HG02840 (cell line): ENCODE results near the gene MOK.

Source experiments
- ATAC-seq: cut with Tn5 transposase; IDR thresholded peaks from one replicate; pipeline ENCODE4 v1.9.1; 2021; ENCODE audit warnings: mild to moderate bottlenecking, moderate library complexity, moderate number of reproducible peaks; ENCODE audit not compliant: unreplicated experiment, low FRiP score

Gene MOK

DNA sequence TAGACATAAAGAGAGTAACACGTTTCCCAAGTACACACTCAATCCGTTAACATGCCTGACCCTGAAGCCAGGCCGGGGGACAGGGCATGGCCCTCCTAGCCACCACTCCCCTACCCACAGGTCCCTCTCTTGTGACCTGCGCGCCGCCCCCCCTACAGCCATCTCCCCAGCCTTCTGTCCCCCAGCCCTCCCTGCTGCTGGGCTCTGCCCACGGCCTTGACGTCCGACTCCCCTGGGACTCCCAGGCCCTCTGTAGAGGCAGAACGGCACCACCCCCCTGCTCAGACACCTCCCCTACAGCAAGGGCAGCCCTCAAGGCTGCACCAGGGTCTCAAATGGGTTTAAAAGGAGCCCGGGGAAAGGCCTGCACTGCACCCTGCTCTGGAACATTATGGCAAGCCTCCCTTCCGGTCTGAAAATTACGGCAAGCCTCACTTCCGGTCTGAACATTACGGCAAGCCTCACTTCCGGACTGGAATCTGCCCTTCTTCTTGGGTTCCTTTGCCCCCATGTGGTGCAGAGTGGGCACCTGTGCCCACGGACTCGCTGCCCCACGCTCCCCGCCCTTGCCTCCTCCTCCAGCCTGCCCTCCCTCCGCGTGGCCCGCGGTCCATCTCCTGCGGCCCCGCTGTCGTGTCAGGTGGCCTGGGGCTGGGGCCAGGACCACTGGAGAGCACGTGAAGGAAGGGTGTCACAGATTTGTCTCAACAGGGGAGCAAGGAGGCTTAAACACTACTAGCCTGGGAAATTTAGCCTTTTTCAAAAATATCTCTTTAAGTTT is 77.6 kb downstream of the MOK start:
- ATAC-seq = no peak

DNA sequence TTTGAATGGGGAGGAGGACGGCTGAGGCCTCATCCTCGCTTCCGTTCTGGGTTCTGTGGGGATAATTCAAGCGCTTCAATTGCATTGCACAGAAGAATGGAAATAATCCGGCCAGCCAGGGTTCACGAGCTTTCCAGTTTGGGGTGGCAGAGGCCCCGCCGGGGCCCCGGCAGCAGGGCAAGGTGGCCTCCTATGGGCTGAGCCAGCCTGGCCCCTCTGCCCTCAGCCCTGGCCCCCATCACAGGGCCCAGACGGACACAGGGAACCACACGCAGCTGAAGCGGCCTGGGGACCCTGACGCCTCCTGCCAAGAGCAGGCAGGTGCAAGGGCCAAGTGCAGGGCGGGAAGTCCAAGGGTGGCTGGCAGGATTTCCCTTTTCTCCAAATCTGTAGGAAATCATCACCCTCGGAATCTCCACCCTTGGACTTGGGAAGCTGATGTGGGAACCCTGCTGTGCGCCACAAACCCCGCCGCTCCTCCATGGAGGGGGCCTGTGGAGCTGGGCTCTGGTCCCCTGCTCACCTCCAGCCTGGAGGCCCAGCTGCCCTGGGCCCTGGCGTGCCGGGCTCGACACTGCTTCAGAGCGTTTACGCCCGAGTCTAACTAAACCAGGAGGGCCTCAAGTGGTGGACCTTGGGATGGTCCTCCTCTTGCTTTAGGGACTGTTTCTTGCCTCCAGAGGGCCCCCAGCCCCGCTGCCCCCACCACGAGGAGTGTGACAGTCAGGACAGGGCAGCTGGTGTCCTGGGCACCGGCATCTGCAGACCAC is 78.4 kb downstream of the MOK start:
- ATAC-seq = no peak

DNA sequence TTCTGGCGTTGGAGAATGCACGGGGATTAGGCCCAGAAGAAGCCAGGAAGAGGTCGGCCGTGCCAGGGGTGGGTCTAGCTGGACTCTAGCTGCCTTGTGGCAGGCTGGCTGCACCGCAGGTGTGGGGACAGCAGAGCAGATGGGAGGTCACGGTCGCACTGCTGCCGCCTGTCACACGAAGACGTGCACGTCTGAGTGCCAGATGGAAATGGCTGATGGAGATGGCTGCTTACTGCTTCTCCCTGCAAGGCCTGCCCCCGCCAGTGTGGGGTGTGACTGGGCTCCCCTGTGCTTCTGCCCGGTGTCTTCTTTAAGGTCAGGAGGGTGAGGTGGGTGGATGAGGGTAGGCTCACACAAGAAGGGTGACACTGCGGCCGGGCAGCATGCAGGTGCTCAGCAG is 79.0 kb downstream of the MOK start:
- ATAC-seq = no peak

DNA sequence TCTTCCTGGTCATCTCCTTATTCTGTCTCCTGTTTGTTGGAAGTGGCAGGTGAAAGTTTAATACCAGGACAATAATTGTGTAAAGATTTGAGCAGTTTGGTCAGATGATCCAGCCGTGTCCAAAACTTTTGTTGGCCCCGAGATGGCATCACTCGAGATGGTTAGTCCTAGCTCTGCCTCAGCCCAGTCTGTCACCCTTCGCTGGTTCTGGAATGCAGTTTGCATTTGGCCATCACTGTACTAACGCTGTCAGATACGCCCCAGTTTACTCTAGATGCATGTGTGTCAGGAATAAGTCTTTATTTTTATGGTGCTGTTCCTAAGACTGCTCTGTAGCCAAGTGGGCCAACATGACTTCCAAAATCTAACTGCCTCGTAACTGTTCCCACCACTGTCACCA is 79.6 kb downstream of the MOK start:
- no peak for ATAC-seq

DNA sequence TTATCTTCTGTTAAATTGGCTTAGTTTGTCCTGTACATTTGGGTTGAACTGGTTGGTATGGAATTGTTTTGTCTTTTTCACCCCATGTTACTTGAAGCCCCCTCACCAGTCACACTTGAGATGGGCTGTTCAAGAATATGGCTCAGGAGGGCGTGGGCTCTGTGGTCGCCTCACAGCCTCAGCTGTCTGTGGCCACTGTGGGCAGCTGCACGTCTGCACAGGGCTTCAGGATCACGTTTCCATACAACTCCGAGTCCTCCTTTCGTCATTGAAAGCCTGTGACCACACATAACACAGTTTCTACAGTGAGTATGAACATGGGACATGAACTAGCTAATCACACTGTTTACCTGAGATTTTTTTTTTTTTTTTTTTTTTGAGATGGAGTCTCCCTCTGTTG is 81.3 kb downstream of the MOK start:
- no peak for ATAC-seq

DNA sequence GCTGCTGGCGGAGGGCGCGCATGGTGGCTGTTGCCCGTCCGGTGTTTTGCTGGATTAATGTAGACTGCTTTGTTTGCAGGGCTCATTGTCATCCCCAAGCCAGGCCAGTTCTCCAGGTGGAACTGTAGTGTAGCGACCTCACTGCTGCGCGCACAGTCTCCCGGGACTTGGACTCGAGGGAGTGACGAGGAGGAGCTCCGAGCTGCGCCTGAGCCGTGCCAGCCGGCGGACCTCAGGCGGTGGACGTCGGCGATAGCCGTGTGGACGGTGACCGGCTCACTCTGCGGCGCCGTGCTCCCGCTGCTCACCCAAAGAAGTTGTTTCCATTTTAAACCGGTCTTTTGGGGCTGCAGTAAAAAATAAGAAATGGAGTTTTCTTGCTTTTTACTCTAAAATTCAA is 82.2 kb downstream of the MOK start:
- ATAC-seq = no peak

DNA sequence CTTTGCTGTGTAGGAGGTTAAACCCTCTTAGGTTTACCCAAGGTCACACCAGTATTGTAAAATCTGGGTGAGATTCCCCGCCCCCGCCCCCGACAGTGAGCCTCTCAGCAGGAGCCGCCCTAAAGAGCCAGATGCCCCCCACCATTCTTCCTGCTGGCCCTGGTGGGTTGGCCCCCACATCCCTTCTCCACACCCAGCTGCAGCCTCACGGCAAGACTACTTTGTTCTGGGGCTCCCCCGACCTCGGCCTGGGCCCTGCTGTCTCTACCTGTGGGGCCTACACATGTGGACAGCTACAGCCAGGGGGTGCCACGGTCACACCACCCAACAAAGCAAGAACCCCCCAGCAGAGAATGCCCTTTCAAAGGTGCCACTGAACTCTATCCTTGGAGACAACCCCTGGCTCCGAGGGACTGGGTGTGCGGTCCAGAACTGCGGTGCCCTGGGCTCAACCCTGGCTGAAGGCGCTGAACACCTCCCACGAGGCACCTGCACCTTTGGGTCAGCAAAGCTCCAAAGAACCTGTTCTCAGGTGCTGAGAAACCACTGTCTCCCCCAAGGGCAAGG is 82.9 kb downstream of the MOK start:
- no peak for ATAC-seq

DNA sequence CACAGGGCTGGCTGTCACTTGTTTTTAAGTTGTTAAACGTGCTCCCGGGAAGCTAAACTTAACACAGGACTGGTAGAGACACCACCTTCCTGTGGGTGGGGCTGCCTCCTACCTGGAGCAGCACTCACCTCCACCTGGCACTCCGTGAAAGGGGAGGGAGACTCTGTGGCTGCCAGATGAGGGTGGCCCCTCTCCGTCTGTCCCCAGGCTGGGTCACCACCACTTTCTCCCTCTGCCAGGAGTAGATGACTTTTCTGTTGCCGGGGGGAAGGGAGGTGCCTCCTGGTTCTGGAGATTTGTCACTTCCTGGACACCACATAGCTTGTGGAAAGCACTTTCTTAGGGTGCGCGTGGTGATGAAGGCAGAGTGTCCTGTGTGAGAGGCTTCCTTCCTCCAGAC is 83.9 kb downstream of the MOK start:
- no peak for ATAC-seq

DNA sequence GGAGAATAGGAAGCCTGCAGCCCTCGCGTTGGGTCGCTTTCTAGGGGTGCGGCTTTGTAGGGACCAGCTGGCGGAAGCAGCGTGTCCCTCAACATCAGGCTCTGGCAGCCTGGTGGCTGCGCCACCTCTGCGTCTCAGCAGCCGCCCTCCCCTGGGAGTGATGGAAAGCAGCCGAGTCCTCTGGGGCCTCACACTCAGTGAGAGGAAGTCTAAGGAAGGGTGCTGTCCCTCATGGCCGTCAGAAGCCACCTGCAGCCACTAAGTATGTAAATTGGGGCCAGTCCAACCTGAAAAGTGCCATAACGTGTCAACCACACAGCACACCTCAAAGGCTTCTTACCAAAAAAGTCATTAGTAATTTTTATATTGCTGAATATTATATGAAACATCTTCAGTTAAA is 84.9 kb downstream of the MOK start:
- ATAC-seq = peak; percentile 72

DNA sequence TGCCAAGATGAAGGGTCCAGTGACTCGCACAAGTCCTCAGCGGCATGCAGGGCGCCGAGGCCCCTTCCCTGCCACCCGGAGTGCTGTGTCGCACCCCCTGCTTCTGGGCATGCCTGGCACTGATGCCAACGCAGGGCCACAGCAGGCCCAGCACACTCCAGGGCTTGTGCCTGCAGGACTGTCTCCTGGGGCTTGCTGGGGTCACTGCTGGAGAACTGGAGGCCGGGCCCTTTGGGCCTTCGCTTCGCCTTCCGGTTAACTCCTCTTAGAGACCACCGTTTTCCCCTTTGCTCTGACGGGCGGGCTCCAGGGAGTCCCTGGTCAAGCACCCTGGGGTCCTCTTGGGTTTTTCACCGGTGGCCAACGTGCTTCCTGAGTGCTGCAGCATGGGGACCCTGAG is 85.6 kb downstream of the MOK start:
- no peak for ATAC-seq

DNA sequence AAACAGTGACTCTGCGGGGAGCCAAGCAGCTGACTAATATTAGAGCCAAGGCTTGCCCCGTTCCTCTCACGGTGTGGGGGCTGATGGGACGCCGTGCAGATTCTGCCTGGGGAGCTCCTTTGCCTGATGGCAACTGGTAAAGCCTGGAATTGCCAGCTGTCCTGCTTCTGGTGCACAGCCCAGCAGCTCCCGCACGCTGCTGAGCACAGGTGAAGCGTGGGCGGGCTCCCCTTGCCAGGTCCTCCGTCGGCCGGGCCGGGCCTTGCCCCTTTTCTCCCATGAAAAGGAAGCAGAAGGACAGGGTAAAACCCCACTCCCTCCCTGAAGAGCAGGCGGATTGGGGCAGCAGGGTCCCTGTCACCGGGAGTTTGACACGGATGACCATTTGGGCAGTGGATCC is 86.3 kb downstream of the MOK start:
- ATAC-seq = no peak

DNA sequence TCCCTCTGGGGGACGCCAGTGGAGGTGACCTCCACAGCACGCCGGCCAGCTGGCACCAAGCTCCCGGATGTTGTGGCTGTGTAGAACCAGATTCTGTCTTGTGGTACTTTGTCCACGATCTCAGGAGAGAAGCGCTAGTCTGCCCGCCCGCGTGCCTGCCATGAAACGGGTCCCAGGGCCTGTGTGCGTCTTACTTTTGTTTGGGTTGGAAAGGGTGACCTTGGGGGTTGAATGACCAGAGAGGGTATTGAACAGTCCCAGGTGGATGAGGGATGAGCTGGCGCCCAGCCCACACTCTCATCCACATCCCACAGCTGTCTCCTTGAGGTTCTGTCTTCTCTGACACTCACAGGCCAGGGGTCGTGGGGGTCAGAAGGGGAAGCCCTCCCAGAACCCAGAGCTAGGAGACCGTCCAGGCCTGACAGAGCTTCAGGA is 87.0 kb downstream of the MOK start:
- no peak for ATAC-seq

DNA sequence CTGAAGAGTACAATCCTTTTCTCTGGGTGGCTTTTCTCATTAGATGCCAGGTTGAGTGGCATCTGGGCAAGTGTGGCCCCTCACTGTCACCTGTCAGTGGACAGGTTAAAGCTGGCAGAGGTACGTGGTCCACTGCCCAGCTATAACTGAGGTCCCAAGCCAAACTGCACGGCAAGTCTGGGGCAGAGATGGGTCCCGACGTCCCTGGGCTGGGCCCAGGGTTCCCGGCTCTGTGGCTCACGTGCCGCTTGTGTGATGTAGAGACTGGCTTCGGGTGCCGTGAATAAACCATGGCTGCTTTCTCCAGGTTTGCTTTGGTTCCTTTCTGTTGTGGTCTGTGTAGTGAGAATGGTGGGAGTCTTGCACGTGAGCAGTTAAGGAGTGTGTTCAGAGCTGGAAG is 87.6 kb downstream of the MOK start:
- no peak for ATAC-seq

DNA sequence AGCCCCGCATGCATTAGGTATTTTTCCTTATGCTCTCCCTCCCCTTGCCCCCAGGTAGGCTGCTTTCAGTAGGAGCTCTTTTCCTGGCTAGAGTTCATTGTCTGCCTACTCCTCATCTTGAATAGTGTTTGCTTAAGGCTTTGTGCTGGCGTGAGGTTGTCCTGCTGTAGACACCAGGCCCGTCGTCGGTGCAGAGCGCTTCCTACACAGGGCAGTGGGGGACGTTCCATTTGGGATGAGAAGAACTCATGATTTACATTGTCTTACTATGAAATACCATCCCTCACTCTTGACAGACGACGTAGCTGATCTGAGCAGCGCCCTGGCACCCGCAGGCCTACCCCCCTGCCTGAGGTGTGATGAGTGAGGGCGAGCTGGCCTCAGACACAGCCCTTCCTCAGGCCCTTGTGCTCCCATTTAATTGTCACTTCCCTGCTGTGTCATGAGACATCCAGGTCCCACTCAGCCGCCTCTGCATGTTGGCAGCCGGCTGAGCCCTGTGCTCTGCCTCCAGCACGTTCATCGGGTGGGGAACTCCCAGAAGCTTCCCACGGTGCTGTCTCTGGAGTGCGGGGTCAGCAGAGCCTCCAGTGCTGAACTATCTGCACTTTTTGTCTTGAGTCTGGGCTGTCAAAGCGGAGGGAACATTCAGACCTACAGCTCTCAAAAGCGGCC is 89.3 kb downstream of the MOK start:
- ATAC-seq = no peak

DNA sequence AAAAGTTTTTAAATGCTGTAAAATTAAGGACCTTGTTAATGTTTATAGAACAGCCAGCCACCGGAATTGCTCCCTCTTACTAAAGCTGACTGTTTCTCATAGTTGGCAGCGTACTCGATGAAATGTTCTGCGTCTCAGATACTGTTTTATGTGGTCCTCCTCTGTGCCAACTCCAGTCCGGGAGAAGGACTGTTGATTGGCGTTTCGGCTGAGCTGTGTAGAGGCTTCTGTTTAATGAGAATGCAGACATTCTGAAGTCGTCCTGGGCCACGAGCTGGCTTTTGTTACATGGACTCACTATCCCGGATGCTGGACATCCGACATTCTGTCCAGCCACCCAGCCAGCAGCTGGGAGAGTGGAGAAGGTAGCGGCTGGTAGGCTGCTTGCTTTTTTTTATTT is 89.9 kb downstream of the MOK start:
- no peak for ATAC-seq

DNA sequence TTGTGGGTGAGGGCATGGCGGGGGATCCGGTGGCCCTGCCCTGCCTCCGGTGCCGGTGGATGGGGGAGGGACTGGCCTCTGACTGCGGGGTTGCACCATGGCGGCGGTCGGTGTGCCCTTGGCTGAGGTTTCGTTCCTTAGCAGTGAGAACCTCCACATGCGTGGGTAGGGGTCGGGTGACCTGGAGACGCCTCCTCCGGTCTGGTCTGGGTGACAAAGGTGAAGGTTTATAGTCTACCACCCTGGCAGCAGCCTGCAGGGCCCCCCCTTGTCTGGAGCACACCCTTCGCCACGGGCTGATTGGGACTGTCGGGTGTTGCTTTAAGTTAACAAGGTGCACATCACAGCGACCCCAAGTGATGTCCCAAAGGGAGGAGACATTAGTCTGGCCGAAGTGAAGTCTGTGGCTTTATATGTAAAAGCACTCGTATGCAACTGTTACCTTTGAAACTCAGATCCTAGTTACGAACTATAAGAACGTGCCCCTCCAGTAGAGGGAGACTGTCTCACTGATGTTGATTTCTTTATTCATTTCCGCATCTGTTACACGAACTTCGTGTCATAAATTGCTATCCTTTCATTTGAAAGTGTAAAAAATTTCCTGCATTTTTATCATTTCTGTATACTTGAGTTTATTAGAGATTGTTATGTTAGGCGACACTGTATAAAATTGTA is 90.8 kb downstream of the MOK start:
- ATAC-seq = no peak

DNA sequence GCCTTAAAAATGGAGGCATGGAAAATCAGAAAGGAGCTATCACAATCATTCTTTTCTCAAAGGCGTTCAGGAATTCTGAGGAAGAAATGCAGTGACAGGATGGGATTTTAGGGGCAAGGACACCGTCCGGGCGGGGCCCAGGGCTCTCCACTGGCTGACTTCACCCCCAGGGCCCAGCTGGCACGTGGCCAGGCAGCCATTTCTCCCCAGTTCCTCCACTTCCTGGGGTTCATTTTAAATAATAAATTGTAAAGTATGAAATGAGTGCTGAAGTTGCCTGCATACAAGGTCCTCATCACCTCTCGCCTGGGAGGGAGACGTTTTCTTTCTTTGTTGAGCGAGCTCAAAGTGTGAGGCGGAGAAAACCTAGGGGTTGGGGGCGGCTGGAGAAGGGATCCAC is 91.5 kb downstream of the MOK start:
- no peak for ATAC-seq

DNA sequence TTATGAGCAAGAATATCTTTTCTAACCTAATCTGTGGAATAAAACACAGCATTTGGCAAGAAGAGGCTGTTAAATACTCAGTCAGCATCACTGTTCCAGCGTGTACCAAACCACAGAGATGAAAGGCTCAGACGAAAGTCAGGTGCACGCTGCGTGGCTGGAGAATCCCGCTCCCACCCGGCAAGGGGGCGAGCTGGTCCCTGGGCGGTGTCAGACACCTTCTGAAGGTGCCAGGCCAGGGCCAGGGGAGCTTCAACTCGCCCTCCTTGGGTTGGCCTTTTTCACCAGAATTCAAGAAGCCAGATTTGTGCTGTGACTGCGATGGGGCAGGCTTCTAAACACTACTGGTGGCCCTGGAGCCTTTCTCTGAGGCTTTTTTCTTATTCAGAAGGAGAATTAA is 92.1 kb downstream of the MOK start:
- ATAC-seq = no peak

DNA sequence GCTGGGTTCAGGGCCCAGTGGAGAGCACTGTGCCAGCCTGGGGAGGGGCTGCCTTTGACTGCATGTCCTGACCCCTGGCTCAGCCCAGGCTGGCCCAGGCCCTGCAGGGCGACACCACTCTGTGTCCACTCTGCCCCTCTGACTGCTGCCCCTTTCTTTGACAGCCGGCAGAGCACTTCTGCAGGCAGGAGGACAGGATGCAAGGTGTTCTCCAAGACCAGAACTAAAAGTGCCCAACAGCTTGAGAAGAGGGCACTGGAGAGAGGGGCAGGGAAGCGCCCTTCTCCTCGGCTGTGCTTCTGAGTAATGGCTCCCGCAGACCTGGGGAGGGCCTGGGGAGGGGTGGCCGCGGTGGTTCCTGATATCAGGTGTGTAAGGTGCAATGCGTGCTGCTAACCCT is 92.6 kb downstream of the MOK start:
- no peak for ATAC-seq

DNA sequence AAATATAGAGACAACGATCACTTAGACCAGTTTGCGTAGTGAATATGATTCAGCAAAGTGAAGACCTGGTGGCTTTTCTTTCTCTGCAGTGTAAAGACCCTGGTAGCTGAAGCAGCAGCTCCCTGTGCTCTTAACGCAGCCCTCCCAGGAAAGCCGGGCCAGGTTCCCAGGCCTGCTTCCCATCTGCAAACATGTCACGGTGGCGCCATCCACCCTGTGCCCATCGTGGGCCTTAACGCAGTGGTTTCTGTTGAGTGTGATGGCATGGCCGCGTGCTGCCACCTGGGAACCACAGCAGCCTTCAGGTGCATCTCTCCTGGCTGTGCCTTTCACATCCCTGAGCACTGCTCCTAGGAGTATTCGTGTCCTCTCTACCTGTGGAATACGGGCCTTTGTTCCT is 93.7 kb downstream of the MOK start:
- no peak for ATAC-seq
